ENCODE data around the gene CSNK1G1. TPM values are rescaled to one million over a fixed set of nuclear protein-coding genes. Genes with fewer than 3 reads are reported as not detected.
A peak's percentile ranks its signal among the peaks of the same experiment; 100 is the strongest.

CSNK1G1 gene
- total and polyA plus RNA-seq, 4 donors, result 2.5 to 25.3 (median 9.1) TPM

GRCh38 chr15:64216730-64217428 lies 139.1 kb downstream of the CSNK1G1 start:
- ATAC-seq (ENCODE audit: low FRiP score) (peak; percentile 38), DNase-seq (no peak)
- no peaks in the 10 kb centered on the region for H3K4me1 ChIP-seq (ENCODE audit: control insufficient read depth in 1 of 2, insufficient read depth in 2 of 2, low read length in 2 of 2)
- no peak overlapping the region for H3K4me3 ChIP-seq (ENCODE audit: low read length in 2 of 2)
- 68 to 76% methylated on average over 2 of the region's 2 CpGs for WGBS, 2 donors
- no peaks in the 10 kb centered on the region for H3K9me3 ChIP-seq (ENCODE audit: control insufficient read depth, low read length)
- no peaks in the 10 kb centered on the region for H3K27me3 ChIP-seq (ENCODE audit: control insufficient read depth in 1 of 2, insufficient read depth in 2 of 2, low read length in 1 of 2)
- H3K36me3 ChIP-seq (ENCODE audit: control insufficient read depth in 1 of 2, insufficient read depth in 2 of 2, low read length in 1 of 2), result no peaks in the 10 kb centered on the region
- intact Hi-C loops (cut with DNase I), result no loop called here
- H3K27ac ChIP-seq (ENCODE audit: low read depth in 1 of 2, low read length in 2 of 2), result no peak overlapping the region

GRCh38 chr15:64216196-64216595 lies 139.8 kb downstream of the CSNK1G1 start:
- intact Hi-C loops (cut with DNase I), result no loop called here
- Histone ChIP-seq H3K27ac (ENCODE audit: low read depth in 1 of 2, low read length in 2 of 2) (no peak overlapping the region), H3K4me1 (ENCODE audit: control insufficient read depth in 1 of 2, insufficient read depth in 2 of 2, low read length in 2 of 2) (no peaks in the 10 kb centered on the region), H3K9me3 (ENCODE audit: control insufficient read depth, low read length) (no peaks in the 10 kb centered on the region), H3K36me3 (ENCODE audit: control insufficient read depth in 1 of 2, insufficient read depth in 2 of 2, low read length in 1 of 2) (no peaks in the 10 kb centered on the region), H3K27me3 (ENCODE audit: control insufficient read depth in 1 of 2, insufficient read depth in 2 of 2, low read length in 1 of 2) (no peaks in the 10 kb centered on the region), H3K4me3 (ENCODE audit: low read length in 2 of 2) (no peak overlapping the region)
- ATAC-seq (ENCODE audit: low FRiP score) (no peak), DNase-seq (no peak)
- WGBS, 2 donors, result 79 to 81% methylated on average over 3 of the region's 3 CpGs

GRCh38 chr15:64213646-64214045 lies 142.3 kb downstream of the CSNK1G1 start:
- intact Hi-C loops (cut with DNase I), result no loop called here
- no peaks in the 10 kb centered on the region for H3K36me3 ChIP-seq (ENCODE audit: control insufficient read depth in 1 of 2, insufficient read depth in 2 of 2, low read length in 1 of 2)
- H3K9me3 ChIP-seq (ENCODE audit: control insufficient read depth, low read length), result no peaks in the 10 kb centered on the region
- DNase-seq (no peak), ATAC-seq (ENCODE audit: low FRiP score) (no peak)
- H3K27me3 ChIP-seq (ENCODE audit: control insufficient read depth in 1 of 2, insufficient read depth in 2 of 2, low read length in 1 of 2), result no peaks in the 10 kb centered on the region
- no peaks in the 10 kb centered on the region for H3K4me1 ChIP-seq (ENCODE audit: control insufficient read depth in 1 of 2, insufficient read depth in 2 of 2, low read length in 2 of 2)
- 80 to 83% methylated on average over 3 of the region's 3 CpGs for WGBS, 2 donors
- H3K4me3 ChIP-seq (ENCODE audit: low read length in 2 of 2), result no peak overlapping the region
- no peak overlapping the region for H3K27ac ChIP-seq (ENCODE audit: low read depth in 1 of 2, low read length in 2 of 2)

- Histone ChIP-seq H3K9me3 (ENCODE audit: control insufficient read depth, low read length) (no peaks in the 10 kb centered on the region), H3K36me3 (ENCODE audit: control insufficient read depth in 1 of 2, insufficient read depth in 2 of 2, low read length in 1 of 2) (peaks cover 0 to 2% of the 10 kb centered on the region in 2 donors), H3K4me3 (ENCODE audit: low read length in 2 of 2) (no peak overlapping the region), H3K27ac (ENCODE audit: low read depth in 1 of 2, low read length in 2 of 2) (no peak overlapping the region), H3K27me3 (ENCODE audit: control insufficient read depth in 1 of 2, insufficient read depth in 2 of 2, low read length in 1 of 2) (no peaks in the 10 kb centered on the region), H3K4me1 (ENCODE audit: control insufficient read depth in 1 of 2, insufficient read depth in 2 of 2, low read length in 2 of 2) (no peaks in the 10 kb centered on the region)
- 95% methylated on average over 2 of the region's 2 CpGs for WGBS, 2 donors
- no peak for ATAC-seq (ENCODE audit: low FRiP score)
- intact Hi-C loops (cut with DNase I), result no loop called here
- DNase-seq, result no peak
These were observed 144.3 kb downstream of the CSNK1G1 start for GRCh38 chr15:64211696-64212095.

GRCh38 chr15:64210371-64210770 lies 145.6 kb downstream of the CSNK1G1 start:
- intact Hi-C loops (cut with DNase I), result no loop called here
- peaks cover 0 to 2% of the 10 kb centered on the region in 2 donors for H3K36me3 ChIP-seq (ENCODE audit: control insufficient read depth in 1 of 2, insufficient read depth in 2 of 2, low read length in 1 of 2)
- no peaks in the 10 kb centered on the region for H3K9me3 ChIP-seq (ENCODE audit: control insufficient read depth, low read length)
- no peaks in the 10 kb centered on the region for H3K4me1 ChIP-seq (ENCODE audit: control insufficient read depth in 1 of 2, insufficient read depth in 2 of 2, low read length in 2 of 2)
- ATAC-seq (ENCODE audit: low FRiP score) (no peak), DNase-seq (no peak)
- H3K4me3 ChIP-seq (ENCODE audit: low read length in 2 of 2), result no peak overlapping the region
- no peaks in the 10 kb centered on the region for H3K27me3 ChIP-seq (ENCODE audit: control insufficient read depth in 1 of 2, insufficient read depth in 2 of 2, low read length in 1 of 2)
- 60% methylated on average over 2 of the region's 2 CpGs for WGBS, 2 donors
- H3K27ac ChIP-seq (ENCODE audit: low read depth in 1 of 2, low read length in 2 of 2), result no peak overlapping the region

- H3K4me3 ChIP-seq (ENCODE audit: low read length in 2 of 2), result no peak overlapping the region
- DNase-seq (no peak), ATAC-seq (ENCODE audit: low FRiP score) (no peak)
- H3K4me1 ChIP-seq (ENCODE audit: control insufficient read depth in 1 of 2, insufficient read depth in 2 of 2, low read length in 2 of 2), result no peaks in the 10 kb centered on the region
- no peak overlapping the region for H3K27ac ChIP-seq (ENCODE audit: low read depth in 1 of 2, low read length in 2 of 2)
- H3K27me3 ChIP-seq (ENCODE audit: control insufficient read depth in 1 of 2, insufficient read depth in 2 of 2, low read length in 1 of 2), result no peaks in the 10 kb centered on the region
- intact Hi-C loops (cut with DNase I), result loop anchor here in 1 of 2 donors (10.0 kb wide), 1 partner anchor 145 kb away; the partner anchor contains the start of gene CSNK1G1
- H3K9me3 ChIP-seq (ENCODE audit: control insufficient read depth, low read length), result no peaks in the 10 kb centered on the region
- H3K36me3 ChIP-seq (ENCODE audit: control insufficient read depth in 1 of 2, insufficient read depth in 2 of 2, low read length in 1 of 2), result peaks cover 0 to 2% of the 10 kb centered on the region in 2 donors
- 46 to 49% methylated on average over 3 of the region's 3 CpGs for WGBS, 2 donors
These were observed 146.2 kb downstream of the CSNK1G1 start for GRCh38 chr15:64209680-64210334.

GRCh38 chr15:64205202-64205601 lies 150.8 kb downstream of the CSNK1G1 start:
- peaks cover 3 to 8% of the 10 kb centered on the region in 2 donors for H3K36me3 ChIP-seq (ENCODE audit: control insufficient read depth in 1 of 2, insufficient read depth in 2 of 2, low read length in 1 of 2)
- no peaks in the 10 kb centered on the region for H3K4me1 ChIP-seq (ENCODE audit: control insufficient read depth in 1 of 2, insufficient read depth in 2 of 2, low read length in 2 of 2)
- H3K27me3 ChIP-seq (ENCODE audit: control insufficient read depth in 1 of 2, insufficient read depth in 2 of 2, low read length in 1 of 2), result no peaks in the 10 kb centered on the region
- no peak for DNase-seq
- no peaks in the 10 kb centered on the region for H3K9me3 ChIP-seq (ENCODE audit: control insufficient read depth, low read length)
- H3K27ac ChIP-seq (ENCODE audit: low read depth in 1 of 2, low read length in 2 of 2), result no peak overlapping the region
- no peak for ATAC-seq (ENCODE audit: low FRiP score)
- H3K4me3 ChIP-seq (ENCODE audit: low read length in 2 of 2), result no peak overlapping the region
- intact Hi-C loops (cut with DNase I), result loop anchor here in 1 of 2 donors (10.0 kb wide), 1 partner anchor 150 kb away; the partner anchor contains the start of gene CSNK1G1

- peak; percentile 29 for ATAC-seq (ENCODE audit: low FRiP score)
- 26 to 51% methylated on average over 1 of the region's 1 CpG for WGBS, 2 donors
- intact Hi-C loops (cut with DNase I), result no loop called here
These were observed 158.5 kb downstream of the CSNK1G1 start for GRCh38 chr15:64197425-64197824.

GRCh38 chr15:64193971-64194370 lies 162.0 kb downstream of the CSNK1G1 start:
- Histone ChIP-seq H3K4me3 (ENCODE audit: low read length in 2 of 2) (no peak overlapping the region), H3K27ac (ENCODE audit: low read depth in 1 of 2, low read length in 2 of 2) (no peak overlapping the region), H3K27me3 (ENCODE audit: control insufficient read depth in 1 of 2, insufficient read depth in 2 of 2, low read length in 1 of 2) (no peaks in the 10 kb centered on the region), H3K4me1 (ENCODE audit: control insufficient read depth in 1 of 2, insufficient read depth in 2 of 2, low read length in 2 of 2) (no peaks in the 10 kb centered on the region), H3K36me3 (ENCODE audit: control insufficient read depth in 1 of 2, insufficient read depth in 2 of 2, low read length in 1 of 2) (peaks cover 0 to 2% of the 10 kb centered on the region in 2 donors), H3K9me3 (ENCODE audit: control insufficient read depth, low read length) (no peaks in the 10 kb centered on the region)
- intact Hi-C loops (cut with DNase I), result no loop called here
- ATAC-seq (ENCODE audit: low FRiP score) (no peak), DNase-seq (no peak)
- 90 to 94% methylated on average over 6 of the region's 6 CpGs for WGBS, 2 donors

More at GRCh38 chr15:64197425-64197824, 158.5 kb downstream of the CSNK1G1 start:
- no peaks in the 10 kb centered on the region for H3K4me1 ChIP-seq (ENCODE audit: control insufficient read depth in 1 of 2, insufficient read depth in 2 of 2, low read length in 2 of 2)
- no peak overlapping the region for H3K4me3 ChIP-seq (ENCODE audit: low read length in 2 of 2)
- H3K27ac ChIP-seq (ENCODE audit: low read depth in 1 of 2, low read length in 2 of 2), result no peak overlapping the region
- DNase-seq, result no peak
- H3K27me3 ChIP-seq (ENCODE audit: control insufficient read depth in 1 of 2, insufficient read depth in 2 of 2, low read length in 1 of 2), result no peaks in the 10 kb centered on the region
- H3K9me3 ChIP-seq (ENCODE audit: control insufficient read depth, low read length), result no peaks in the 10 kb centered on the region
- peaks cover 2 to 3% of the 10 kb centered on the region in 2 donors for H3K36me3 ChIP-seq (ENCODE audit: control insufficient read depth in 1 of 2, insufficient read depth in 2 of 2, low read length in 1 of 2)
